Inflammatory macrophage treated with lipopolysaccharide for 4 hours (primary cell): ENCODE measurements around the gene DHX15.

Experiments used
- DNase-seq: peaks from one replicate; pipeline ENCODE4 v3.0.0-alpha.2; 2020

Gene DHX15

DNA sequence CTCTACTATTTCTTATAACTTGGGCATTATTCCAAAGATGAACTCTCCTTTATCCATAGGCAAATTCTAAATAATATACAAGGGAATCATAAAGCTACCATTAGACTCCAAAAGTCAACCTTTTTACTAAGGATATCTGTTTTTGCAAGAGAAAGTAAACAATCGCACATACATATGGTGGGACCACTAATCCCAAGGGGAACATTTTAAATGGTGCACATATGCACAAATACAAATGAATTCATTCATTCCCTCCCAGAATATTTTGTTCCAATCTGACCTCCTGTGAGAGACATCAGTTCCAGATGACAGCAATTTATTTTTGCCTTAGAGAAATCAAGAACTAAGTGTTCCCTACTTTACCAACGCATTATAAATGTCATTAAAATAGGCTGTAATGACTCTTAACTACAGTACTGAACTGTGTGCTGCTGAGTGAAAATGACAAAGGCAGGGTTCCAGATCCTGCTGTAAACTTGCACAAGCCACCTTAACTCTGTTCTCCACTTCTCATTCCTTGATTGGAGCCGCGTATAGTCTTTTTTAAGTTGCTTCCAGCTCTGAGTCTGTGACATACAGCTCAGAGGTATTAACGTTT lies 2.0 kb downstream of the DHX15 start:
- DNase-seq = no peak

DNA sequence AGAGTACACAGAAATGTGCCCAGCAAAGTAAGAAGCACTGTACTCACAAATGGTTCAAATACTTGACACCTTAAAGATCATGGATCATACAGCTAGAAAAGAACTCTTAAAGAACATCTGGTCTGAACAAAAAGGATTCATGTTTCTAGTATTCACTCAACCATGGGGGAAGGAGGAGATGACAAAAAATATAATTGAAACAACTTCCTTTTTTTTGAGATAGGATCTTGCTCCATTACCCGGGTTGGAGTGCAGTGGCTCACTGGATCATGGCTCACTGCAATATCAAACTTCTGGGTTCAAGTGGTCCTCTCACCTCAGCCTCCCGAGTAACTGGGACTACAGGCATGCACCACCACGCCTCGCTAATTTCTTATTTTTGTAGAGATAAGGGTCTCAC lies 6.0 kb downstream of the DHX15 start:
- no peak for DNase-seq

DNA sequence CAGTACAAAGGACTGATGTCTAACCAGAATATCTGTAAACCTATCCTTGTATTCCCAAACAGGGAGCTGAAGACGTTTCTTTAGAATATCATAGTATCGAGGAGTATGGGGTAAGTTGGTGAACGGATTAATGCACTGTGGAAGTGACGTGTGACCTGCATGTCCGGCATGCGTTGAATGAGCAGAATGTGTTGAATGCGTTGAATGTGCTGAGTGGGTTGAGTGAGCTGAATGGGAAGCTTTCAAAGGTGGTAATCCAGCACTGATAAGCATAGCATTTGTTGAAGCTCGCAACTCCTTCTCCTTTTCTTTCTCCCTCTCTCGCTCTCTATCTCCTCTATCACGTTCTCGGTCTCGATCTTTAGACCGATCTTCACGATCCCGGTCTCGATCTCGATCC lies 8.1 kb downstream of the DHX15 start:
- no peak for DNase-seq

DNA sequence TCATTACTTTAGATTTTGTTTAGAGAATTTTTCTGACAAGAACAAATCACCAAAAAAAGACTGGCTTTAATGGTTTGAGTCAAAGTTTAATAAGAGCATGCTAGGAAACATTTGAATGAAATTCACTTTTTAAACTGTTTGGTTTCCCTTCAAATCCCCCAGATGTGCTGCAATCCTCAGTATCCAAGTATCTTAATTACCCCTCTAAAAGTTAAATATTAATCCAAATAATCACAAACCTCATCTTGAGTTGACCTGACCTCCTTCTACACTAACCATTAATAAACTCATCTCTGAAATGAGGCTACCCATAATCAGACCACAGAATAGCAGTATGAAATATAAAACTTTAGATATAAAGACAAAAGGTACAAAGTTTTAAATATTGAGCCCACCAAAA lies 10.1 kb downstream of the DHX15 start:
- no peak for DNase-seq

GRCh38 chr4:24573582-24573981 lies 10.8 kb downstream of the DHX15 start:
- no peak for DNase-seq

GRCh38 chr4:24570574-24571236 lies 13.6 kb downstream of the DHX15 start:
- peak; percentile 48 for DNase-seq

DNA sequence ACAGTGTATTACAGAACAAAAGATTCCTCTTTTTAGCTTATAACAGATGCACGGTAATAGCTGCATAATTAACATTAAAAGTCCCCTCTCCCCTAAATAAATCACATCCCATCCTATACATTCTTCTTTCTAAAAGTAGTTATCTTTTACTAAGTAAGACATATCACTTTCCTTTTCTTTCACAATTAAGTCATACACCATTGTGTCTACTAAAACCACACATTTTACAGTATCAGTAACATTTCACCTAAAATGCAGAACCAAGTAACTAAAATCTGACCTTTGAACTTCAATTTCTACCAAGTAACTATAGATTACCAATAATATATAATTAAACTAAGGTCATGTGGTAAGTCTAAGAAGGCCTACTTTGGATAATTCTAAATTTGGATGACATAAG lies 14.2 kb downstream of the DHX15 start:
- DNase-seq = no peak

- DNase-seq = no peak
Measured at GRCh38 chr4:24569662-24570061, 14.7 kb downstream of the DHX15 start.

DNA sequence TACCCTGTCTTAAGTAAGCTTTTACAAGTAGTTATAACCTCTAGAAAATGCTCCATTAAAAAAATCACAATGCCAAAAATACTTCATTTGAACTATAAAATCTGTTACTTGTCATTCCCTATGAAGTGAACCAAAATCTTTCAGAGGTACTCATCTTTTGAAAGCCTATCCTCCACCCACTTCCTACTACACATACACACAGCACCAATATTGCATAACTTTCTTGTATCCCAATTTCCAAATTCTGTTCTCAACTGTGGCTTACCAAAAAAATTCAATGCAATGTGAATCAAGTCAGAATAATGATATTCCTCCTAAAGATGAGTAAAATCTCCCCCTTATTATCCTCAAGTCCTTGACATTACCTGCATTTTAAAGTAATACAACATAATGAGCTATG lies 15.9 kb downstream of the DHX15 start:
- DNase-seq = no peak

DNA sequence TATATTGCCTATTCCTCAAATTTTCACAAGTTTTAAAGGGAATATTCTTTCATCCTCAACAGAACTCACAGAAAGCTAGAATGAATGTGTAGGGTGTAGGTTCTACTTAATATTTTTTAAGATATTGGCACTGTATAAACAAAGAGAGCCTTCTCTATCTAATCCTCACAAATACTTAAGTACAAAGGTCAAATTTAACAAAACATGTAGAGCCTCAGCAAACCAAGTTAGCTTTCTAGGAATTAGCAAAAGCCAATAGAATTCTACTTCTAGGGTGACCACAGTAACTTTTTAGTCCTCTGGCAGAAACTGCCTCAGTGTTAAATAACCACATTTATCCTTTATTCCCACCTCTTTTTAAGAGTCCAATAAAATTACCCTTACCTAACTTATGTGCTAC lies 19.3 kb downstream of the DHX15 start:
- no peak for DNase-seq

- DNase-seq = no peak
Measured at GRCh38 chr4:24564488-24564887, 19.9 kb downstream of the DHX15 start.

- no peak for DNase-seq
Measured at GRCh38 chr4:24561438-24562139, 22.8 kb downstream of the DHX15 start.

- no peak for DNase-seq
Measured at GRCh38 chr4:24560868-24561368, 23.4 kb downstream of the DHX15 start.

GRCh38 chr4:24559889-24560288 lies 24.5 kb downstream of the DHX15 start:
- peak; percentile 17 for DNase-seq

- DNase-seq = no peak
Measured at GRCh38 chr4:24559032-24559821, 25.1 kb downstream of the DHX15 start.

DNA sequence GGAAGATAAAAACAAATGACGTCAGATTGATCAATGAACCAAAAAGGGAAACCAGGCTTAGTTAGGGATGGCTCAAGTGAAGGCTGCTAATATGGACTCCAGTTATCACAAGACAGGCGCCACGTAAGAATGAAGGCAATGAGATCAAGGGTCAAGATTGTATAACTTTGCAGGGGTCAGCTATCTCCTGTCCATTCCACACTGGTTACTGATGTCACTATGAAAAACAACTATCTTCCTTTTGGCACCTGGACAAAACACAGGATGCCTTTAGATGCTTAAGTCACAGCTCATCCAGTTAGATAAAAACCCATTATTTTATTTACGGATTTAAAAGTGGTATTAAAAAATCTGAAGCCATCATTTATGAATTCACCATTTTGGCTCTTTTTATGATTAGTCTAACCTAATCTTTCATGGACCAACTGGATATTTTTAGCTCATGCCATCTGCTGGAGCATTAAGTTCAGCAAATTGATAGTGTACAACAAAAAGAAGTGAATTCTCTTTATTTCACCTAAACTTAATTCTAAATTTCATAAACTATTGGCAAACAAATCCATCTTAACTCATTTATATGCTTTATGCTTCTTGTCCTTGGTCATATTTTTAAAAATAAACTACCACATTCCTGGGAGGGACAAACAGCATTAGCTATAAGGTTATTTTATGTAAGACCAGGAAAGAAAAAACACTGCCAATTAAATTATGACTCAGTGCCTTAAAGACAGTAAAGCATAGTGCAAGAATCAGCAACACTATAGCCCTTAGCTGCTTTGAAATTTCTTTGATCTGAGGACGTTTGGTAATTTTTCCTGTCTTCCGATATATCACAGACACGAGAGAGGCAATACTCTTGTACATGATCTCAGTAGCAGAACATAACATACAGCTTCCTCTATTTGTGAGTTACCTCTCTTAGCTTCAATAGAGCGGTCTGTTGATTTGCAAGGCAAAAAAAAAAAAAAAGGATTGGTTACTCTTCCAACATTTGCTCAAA lies 27.0 kb downstream of the DHX15 start:
- DNase-seq = peak; percentile 39

DNA sequence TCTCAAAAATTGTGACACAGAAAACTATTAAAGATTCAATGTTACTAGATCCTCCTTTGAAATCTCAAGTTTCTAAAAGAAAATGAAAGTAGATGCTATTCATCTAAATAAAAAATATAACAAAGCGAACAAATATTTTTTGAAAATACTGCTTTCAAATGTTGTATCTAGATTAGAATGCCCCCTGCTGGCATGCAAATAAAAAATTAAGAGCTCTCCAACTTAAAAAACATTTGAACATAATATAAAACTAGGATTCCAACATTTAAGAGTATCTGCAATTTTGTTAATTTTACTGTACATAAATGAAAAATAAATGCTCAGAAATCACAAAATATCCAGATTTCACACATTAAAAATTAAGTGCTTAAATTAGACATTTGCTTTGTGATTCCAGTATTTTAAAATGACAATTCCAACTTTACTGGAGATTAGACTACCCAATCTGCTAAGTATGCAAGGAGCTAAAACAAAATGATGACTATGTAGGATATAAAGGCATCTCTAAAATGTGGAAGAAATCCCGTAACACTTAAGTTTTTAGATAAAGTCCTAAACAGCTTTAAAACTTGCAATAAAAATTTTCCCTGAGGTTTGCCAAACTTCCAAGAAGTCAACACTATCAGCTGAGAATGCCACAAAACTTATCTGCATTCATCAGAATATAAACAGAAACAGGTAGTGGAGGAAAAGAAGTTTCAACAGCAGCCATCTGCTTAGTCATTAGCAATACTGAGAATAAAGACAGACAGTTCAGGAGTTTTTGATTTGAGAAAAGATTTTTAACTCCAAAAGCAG lies 32.7 kb downstream of the DHX15 start:
- no peak for DNase-seq

DNA sequence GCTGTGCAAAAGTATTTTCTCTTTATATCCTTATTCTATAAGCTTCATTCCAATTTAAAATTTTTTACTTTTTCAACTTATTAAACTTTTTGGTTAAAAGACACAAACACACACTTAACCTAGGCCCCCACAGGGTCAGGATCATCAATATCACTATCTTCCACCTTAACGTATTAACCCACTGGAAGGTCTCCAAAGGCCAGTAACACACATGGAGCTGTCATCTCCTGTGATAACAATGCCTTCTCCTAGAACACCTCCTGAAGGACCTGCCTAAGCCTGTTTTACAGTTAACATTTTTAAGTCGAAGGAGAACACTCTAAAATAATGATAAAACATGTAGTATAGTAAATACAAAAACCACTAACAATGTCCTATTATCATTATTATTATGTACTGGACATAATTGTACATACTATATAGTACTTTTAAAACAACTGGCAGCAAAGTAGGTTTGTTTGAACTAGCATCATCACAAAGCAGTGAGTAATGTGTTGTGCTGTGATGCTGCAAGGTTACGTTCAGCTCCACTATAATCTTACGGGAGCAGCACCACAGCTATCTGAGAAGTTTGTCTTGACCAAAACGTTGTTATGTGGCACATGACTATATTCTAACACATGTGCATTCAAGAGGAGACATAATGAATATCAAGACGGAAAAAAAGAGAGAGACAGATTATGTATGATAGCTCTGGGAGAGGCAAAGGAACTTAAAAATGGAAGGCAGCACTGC lies 33.7 kb downstream of the DHX15 start:
- no peak for DNase-seq

GRCh38 chr4:24547979-24548378 lies 36.4 kb downstream of the DHX15 start:
- no peak for DNase-seq

DNA sequence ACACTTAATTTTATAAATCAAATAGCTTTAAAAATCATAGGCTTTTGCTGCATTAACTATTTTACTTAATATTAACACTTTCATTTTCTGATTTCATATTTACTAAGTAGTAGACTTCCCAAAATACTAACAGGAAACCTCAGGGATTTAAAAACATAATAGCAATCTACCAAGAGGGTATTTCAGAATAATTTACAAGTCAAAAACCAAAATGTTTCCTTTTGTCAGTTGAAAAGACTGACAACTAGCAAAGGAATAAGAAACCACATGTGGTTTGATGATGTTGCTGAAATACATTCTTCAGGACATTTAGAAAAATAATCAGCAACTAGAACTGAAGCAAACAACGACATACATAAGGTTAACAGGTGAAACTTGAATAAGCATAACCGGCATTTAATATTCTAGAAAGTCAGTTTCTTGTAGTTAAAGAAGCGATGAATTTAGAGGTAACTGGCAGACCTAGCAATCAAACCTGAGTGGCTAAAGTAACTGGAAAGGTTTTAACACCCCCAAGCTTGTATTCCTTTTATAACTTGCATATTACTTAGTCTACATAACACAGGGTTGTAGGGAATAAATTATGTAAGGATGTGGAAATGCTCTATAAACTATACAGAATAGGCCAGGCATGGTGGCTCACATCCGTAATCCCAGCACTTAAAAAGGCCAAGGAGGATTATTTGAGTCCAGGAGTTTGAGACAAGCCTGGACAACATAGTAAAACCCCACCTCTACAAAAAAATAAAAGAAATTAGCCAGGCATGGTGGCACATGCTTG lies 40.0 kb downstream of the DHX15 start:
- peak; percentile 15 for DNase-seq
